T-helper 22 cell (primary cell): ENCODE results near the gene MAP3K6.
"Not testable (repeated sequence)": the region's sequence is repeated elsewhere in the genome, so short reads cannot be mapped to it uniquely, and the experiment has no call there.

ENCODE experiments used
- DNase-seq: peaks from one replicate; pipeline ENCODE4 v3.0.0-alpha.2; 2020; ENCODE audit warnings: low read depth

The MAP3K6 gene

DNA sequence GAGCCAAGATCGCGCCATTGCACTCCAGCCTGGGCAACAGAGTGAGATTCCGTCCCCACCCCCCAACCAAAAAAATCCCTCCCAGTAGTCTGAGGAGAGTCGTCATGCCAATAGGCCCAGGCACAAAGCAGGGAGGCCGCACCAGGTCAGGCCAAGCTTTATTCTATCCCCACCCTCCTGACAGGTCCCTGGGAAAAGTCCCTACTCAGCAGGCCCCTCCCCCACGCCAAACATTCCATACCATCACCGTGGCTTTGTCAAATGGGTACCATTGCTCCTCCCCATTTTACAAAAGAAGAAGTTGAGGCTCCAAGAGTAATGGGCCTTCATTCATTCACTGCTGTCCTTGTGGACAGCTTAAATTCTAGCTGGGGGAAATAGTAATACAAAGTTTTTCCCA, 31.0 kb upstream of the MAP3K6 start:
- no peak for DNase-seq

DNA sequence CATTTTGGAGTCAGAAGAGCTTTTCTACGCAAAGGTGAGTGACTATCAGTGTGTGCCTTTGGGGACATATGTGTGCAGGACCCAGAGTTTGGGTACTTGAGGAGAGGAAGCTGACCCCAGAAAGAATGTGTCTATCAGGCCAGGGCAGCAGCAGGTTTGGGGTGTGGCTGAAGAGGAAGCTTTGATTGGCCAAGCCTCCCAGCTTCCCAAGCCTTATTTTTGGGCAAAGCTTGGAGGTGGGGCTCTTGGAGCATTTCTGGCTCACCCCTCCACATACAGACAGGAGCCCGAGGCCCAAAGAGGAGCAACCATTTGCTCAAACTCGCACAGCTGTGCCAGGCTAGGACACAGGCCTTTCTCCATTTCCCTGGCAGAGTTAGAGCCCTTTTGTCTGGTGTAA, 30.3 kb upstream of the MAP3K6 start:
- DNase-seq: no peak

DNA sequence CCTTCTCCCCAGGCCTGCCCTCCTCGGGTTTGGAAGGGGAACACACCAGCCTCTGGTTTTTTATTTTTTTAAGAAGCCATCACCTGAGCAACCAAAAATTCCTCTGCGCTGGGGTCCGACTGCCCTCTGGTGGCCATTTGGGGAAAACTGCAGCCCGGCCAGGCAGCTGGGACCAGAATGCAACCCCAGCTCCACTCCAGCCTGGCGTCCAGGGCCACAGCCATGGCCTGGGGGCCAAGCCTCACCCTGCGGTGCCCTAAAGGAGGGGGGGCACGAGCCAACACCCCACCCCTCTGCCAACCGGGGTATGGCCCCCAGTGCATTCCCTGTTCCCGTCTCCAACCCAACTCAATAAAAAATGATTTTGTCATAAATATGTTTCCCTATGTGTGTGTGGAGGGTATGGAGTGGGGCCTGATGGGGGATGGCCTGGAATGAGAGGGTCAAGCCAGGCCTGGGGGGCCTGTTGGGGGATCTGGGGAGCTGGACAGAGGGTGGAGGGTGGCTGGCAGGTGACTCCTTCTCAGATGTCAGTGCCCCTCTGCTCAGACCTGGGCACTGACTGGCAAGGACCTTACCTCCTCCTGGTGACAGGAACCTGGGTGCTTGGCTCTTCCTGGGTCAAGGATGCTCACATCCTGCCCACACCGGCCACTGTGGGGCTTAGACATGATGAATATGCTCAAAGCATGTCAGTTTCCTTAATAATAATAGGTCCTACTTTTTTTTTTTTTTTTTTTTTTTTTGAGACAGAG, 28.9 kb upstream of the MAP3K6 start:
- peak; percentile 58 for DNase-seq

DNA sequence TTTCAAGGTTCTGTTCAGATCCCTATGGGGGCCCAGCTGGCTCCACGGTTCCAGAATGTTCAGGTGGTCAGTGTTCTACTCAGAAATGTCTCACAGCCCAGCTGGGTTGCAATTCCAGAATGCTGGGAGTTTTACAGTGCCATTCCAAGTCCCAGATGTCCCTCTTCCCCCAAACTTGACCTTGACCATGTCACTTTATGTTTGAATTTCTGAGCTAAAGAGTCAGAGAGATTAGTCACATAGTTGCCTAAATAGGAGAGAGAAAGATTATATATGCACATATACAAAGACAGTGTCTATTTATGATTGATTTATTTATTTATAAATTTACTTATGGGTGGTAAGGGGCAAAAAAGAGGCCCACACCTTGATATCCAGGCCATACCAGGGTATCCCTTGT, 28.2 kb upstream of the MAP3K6 start:
- DNase-seq: no peak

DNA sequence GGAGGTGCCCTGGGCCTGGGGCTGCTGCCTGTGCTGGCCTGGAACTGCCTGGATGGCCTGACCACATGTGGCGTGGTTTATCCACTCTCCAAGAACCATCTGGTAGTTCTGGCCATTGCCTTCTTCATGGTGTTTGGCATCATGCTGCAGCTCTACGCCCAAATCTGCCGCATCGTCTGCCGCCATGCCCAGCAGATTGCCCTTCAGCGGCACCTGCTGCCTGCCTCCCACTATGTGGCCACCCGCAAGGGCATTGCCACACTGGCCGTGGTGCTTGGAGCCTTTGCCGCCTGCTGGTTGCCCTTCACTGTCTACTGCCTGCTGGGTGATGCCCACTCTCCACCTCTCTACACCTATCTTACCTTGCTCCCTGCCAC, 27.5 kb upstream of the MAP3K6 start:
- no peak for DNase-seq

DNA sequence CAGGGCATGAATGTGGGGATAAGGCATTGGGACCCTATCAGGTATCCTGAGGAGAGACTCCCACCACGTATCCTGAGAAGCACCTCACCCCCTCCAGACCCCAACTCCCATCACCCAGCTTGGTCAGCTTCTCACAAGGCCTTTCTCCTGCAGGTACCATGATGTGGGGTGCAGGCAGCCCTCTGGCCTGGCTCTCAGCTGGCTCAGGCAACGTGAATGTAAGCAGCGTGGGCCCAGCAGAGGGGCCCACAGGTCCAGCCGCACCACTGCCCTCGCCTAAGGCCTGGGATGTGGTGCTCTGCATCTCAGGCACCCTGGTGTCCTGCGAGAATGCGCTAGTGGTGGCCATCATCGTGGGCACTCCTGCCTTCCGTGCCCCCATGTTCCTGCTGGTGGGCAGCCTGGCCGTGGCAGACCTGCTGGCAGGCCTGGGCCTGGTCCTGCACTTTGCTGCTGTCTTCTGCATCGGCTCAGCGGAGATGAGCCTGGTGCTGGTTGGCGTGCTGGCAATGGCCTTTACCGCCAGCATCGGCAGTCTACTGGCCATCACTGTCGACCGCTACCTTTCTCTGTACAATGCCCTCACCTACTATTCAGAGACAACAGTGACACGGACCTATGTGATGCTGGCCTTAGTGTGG, 27.0 kb upstream of the MAP3K6 start:
- no peak for DNase-seq

DNA sequence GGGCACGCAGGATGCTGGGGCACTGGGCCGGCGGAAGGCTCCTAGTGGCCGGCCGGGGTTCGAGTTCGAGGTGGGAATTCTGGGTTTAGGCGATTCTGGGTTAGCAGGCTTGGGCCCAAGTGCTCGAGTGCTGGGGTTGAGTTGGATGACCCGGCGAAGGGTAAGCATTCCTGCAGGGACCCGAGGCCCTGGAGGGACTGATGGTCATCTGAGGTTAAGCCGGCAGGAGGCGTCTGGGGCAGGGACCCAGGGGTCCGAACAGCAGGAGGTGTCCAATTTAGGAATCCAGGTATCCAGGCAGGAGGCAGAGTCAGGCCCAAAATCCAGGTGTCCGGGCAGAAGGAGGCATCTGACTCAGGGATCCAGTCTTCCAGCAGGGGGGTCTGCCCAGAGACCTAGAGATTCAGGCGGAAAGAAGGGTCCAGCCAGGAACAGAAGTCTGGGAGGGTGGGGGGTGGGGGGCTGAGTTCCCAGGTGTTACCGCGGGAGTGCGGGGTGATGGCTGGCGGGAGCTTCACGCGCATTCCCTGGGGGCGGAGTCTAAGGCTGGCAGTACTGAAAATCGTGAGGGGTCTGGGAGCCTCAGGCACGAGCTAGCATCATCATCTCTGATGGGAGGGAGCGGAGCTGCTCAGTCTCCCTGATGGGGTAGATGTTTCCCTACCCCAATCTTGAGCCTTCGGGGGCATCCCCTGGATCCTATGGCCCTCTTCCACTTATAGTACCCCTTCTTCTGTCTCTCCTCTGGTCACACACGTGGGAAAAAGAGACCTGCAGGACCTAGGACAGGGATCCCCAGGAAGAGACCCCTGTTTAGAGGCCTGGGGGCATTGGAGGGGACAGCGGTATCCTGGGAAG, 26.2 kb upstream of the MAP3K6 start:
- DNase-seq: no peak

DNA sequence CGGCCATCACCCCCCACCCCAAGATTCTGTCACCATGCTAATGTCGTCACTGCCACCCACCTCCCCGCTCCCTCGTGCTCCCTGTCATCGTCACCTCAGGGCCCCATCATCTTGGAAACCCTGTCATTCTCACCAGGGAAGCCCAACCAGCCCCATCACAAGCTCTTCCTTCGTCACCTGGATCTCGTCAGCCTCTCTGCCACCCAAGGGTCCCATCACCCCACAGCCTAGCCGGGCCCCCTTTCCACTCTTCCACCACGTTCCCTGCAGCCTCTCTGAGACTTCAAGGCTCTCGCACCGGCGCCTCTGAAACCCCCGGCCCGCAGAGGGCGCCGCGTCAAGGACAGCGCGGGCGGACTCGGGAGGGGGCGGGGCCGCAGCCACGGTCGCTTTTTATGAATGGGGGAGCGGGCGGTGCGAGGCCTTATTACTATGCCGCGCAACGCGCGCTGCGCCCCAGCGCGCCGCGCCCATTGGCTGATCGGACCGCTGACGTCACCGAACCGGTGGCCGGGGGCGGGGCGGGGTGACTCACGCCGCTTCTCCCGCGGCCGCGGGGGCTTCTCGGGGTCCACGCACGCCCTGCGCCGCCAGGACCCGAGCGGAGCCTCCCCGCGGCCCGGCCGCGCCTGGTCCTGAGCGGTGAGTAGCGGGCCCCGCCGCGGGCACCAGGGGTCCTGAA, 25.5 kb upstream of the MAP3K6 start, which contains the start of gene GPR3:
Gene GPR3 (plus strand): TSS at position 527 of the 682 bp plus-strand sequence. CDS start 1,177 bp downstream, outside the sequence.
- peak; percentile 89 for DNase-seq

DNA sequence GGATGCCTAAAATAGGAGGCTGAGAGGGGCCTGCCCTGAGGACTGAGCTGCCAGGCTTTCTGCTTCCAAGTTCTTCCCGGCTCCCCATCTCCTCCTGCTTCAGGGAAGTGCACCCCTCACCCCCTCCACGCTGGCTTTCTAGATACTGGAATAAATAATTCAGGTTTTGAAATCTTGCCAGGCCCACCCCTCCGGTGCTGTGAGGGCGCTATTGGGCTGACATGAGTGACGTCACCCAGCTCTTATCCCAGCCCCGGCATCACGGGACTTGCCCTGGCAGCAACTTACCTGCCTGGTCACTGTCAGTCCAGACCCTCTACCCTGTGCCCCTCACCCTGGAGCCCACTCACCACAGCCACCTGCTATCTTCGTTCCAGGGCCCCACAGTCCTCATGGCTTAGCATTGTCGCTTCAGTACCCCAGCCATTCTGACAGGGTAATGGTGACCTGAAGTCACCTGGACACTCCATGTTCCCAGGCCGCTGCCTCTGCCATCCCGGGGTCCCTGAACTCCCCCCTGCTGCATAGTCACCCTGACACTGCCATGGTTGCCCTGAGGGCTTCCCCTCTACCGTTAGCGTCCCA, 24.8 kb upstream of the MAP3K6 start:
- no peak for DNase-seq

DNA sequence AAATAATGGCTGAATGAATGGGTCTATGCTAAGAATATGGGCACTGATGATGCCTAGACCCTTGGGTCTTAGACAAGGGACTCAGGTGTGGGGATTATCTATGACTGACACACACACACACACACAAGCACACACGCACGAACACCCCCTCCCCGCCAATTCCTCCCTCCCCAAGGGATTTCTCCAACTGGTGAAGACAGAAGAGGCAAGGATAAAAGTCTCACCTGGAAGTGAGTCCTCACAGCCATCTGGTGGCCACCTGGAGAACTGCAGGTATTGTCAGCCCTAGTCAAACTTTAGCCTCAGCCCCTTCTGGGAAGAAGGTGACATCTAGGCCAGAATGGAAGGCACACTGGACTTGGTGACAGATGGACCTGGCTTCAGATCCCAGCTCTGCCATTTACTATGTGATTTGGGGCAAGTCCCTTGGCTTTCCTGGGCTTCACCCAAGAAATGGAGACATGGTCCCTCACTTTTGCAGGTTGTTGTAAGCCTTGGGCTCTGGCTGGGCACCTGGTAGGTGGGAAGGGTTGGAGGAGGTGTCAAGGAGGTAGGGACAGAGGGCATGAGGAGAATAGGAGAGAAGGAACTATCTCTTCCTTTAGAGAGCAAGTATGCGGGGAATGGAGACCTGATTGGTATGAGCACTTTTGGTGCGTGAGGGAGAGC, 21.7 kb upstream of the MAP3K6 start:
- peak; percentile 41 for DNase-seq

DNA sequence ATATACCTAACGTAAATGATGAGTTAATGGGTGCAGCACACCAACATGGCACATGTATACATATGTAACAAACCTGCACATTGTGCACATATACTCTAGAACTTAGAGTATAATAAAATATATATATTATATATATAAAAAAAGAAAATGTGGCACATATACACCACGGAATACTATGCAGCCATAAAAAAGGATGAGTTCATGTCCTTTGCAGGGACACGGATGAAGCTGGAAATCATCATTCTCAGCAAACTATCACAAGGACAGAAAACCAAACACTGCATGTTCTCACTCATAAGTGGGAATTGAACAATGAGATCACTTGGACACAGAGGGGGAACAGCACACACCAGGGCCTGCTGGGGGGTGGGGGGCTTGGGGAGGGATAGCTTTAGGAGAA, 18.0 kb upstream of the MAP3K6 start:
- not testable (repeated sequence) for DNase-seq

DNA sequence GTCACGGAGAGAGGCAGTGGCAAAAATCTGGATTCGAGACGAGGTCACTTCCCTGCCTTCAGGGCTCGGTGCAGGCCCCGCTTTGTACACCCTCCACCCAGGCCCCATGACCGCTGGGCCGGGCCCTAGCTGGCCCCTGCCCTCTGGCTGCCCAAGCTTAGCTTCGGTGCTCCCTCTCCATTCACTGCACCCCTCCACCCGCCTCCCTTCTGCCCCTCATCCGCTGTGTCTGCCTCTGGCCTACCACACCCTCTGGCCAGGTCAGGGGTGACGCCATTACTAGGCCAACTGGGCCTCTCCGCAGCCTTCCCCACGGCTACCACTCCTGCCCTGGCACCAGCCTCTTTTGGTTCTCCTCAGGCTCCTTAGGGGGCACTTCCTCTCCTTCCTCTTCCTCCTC, 16.9 kb upstream of the MAP3K6 start:
- no peak for DNase-seq

DNA sequence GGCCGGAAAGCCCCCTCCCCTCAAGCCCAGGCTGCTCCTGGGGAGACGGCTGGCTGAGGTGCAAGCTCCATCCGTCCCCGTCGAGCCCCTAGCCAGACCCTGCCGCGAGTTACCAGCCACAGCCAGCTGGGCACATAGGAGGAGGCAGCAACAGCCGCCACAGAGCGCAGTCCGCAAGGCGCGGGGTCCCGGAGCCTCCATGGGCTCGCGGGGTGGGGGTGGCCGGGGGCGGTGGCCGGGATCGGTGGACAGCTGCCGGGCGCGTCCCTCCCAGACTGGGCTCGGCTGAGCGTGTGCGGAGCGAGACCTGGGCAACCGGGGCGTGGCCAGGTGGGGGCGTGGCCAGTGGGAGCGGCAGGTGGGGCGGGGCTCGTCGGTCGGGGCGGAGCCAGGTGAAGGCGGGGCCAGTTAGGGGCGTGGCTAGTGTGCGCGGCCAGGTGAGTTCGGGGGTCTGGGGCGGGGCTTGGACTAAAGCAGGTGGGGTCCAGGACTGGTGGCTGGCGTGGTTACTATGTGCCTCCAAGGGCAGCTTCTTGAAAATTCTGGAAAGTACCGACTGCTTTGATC, 16.4 kb upstream of the MAP3K6 start, which contains the start of gene CD164L2:
Gene CD164L2 (minus strand): TSS at position 295 of the 567 bp plus-strand sequence. CDS start 94 bp downstream, at position 201.
- DNase-seq: peak; percentile 15

DNA sequence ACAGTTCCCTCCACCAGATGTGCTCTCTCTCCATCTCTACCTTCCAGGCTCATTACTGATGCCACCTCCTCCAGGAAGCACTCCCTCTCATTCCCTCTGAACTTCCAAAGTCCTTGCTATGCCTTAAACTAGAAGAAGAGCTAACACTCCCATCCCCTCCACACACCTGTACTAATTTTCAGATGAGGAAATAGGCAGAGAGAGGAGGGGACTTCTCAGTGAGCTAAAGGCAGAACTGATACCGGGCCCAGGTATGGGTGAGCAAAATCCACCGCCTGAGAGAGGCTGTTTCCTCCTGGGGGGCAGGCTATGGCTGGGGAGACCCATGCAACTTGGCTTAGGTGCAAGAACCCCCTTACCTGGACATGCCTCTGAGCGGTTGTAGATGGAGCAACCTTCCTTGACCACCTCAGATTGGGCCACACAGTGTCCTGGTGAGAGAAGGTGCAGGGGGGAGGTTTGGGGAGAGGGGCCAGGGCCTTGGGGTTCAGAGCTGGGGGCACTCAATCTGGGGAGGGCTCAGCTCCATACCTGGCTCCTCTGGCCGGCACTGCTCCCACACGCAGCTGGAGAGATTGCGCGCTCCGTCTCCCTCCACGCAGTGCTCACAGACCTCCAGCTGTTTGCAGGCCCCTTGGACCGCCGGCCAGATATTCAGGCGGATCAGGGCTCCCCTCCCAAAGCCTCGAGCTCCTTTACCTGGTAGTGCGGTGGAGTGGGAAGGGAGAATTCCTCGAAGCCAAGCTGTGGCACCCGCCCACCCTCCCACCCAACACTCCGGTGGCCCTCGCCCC, 15.4 kb upstream of the MAP3K6 start:
- no peak for DNase-seq

DNA sequence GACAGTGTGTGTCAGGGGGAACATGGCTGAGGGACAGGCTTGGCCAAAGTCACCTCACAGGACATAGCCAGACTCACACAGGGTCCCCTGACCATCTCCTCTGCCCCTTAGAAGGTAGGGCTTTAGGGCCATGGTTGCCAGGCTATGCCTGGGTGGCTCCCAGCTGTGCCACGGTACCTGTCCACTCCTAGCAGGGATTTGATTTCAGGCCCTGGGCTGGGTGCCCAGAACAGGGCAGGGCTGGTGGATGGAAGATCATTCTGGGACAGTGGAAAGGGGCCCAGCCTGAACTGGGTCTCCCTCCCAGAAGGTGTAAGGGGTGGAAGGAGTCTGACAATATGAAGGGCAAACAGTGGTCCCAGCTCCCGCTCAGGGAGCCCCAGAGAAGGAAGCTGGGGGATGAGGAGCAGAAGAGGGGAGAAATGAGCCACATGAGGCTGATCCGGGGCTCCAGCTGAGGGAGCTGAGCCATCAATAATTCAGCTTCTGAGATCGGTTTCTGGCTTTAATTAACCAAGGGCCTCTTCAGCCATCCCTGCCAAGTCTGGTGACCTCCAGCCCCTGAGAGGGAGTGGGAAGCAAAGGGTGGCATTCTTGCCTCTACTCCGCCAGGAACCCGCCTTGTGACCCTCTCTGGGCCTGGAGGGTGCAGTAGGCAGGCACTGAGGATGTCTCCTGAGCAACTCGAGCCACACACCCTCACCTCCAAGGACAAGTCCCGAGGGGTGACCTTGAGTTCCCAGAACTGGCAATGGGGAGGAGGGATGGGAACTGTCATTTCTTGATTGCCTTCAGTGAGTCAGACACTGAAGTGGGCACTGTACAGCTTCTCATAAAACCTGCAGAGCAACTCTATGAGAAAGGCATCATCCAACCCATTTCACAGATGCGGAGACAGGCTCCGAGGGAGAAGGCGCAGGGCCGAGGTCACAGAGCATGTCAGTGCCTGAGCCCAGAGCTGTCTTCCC, 14.3 kb upstream of the MAP3K6 start:
- DNase-seq: no peak

DNA sequence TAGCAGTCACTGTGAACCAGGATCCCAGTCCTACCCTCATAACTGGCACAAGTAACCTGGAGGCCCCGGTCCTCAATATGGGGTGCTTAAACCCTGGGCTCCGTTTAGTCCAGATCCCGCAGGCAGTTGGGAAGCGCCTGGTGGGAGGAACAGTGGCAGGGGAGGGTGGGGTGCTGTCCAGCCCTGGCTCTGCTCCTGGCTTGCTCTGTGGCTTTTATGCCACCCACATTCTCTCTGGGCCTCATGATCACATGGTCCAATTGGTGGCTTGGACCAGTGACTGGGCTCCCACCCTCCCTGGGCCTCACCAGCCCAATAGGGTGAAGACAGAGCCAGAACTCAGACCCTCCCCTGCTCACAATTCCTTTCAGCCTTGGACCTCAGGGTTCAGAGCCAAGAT, 13.5 kb upstream of the MAP3K6 start:
- no peak for DNase-seq

DNA sequence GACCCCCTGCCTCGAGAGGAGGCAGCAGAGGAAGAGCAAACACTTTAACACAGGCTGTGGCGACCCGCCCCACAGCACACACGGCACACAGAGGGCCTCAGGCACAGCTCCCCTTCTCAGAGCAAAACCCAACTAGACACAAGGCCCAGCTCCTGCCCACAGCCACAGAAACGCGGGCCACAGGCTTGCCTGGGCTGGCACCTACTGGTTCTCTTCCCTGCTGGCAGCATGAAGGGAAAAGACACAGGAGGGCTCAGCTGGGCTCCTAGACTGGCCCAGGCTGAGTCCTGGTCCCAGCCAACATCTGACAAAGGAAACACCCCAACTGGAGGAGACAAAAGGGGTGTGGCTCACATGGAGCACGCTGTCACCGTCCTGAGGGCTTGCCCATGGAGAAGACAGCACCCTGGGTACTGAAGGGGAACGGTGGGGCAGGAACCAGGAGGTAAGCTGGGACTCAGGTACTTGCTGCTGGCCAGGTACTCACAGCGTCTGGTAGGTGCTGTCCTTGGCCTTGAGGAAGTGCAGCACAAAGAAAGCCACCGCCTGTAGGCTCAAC, 12.9 kb upstream of the MAP3K6 start:
- DNase-seq: no peak

DNA sequence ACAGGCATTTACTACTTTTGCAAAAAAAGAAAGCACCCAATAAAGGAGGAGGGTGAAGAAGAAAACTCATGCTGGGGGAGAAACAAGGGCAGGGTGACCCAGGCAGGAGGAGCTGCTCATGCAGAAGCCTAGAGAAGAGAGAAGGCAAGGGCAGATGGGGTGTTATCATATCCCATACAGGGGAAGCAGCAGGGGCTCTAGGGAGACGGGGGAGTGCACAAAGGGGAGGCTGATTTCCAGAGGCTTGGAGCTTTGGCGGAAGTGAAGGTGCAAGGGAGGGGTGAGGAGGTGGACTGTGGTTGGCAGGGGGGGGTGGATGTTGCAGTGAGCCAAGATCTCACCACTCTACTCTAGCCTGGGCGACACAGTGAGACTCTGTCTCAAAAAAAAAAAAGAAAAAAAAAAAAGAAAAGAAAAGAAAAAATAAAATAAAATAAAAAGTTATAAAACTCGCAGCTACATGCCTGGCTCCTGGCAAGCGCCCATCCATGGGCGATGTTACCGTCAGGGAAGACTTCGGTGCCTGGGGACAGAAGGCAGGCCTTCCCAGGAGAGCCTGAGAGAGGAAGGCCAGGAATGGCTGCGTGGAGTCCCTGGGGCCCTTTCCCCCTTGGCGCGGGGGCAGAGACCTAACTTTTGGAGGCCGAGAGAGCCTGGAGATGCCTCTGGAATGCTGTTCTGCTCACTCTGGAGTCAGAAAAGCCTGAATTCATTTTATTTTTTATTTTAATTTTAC, 11.2 kb upstream of the MAP3K6 start:
- no peak for DNase-seq
